Activated naive CD8-positive, alpha-beta T cell (primary cell): Measurements from ENCODE around the gene ADCK2.
A peak's percentile ranks its signal among the peaks of the same experiment; 100 is the strongest.
"Not testable (repeated sequence)": the region's sequence is repeated elsewhere in the genome, so short reads cannot be mapped to it uniquely, and the experiment has no call there.

Experiments used
- H3K27ac Mint-ChIP-seq: one replicate; pipeline ENCODE4 v1.8.0; 2021; ENCODE audit warnings: mixed read lengths
- H3K27me3 Mint-ChIP-seq: one replicate; pipeline ENCODE4 v1.8.0; 2021; ENCODE audit warnings: mixed read lengths
- H3K36me3 Mint-ChIP-seq: one replicate; pipeline ENCODE4 v1.8.0; 2021; ENCODE audit warnings: mixed read lengths
- H3K4me1 Mint-ChIP-seq: one replicate; pipeline ENCODE4 v1.8.0; 2021; ENCODE audit warnings: low read depth, mixed read lengths
- H3K4me3 Mint-ChIP-seq: one replicate; pipeline ENCODE4 v1.8.0; 2021; ENCODE audit warnings: mild to moderate bottlenecking, mixed read lengths
- H3K9me3 Mint-ChIP-seq: one replicate; pipeline ENCODE4 v1.8.0; 2021; ENCODE audit warnings: low read depth, mixed read lengths

The ADCK2 gene

GRCh38 chr7:140674899-140675701 is 2.4 kb downstream of the ADCK2 start:
- H3K36me3 Mint-ChIP-seq = peaks cover 3% of the 10 kb centered on the region
- peaks cover 33% of the 10 kb centered on the region for H3K4me1 Mint-ChIP-seq
- H3K9me3 Mint-ChIP-seq = no peaks in the 10 kb centered on the region
- H3K4me3 Mint-ChIP-seq = peak overlapping the region; percentile 90
- H3K27ac Mint-ChIP-seq = no peak overlapping the region
- no peaks in the 10 kb centered on the region for H3K27me3 Mint-ChIP-seq

GRCh38 chr7:140675726-140676125 is 3.0 kb downstream of the ADCK2 start:
- Mint-ChIP-seq H3K9me3 (no peaks in the 10 kb centered on the region), H3K4me3 (peak overlapping the region; percentile 28)

GRCh38 chr7:140676306-140676705 is 3.6 kb downstream of the ADCK2 start:
- H3K4me1 Mint-ChIP-seq = peaks cover 33% of the 10 kb centered on the region
- no peaks in the 10 kb centered on the region for H3K9me3 Mint-ChIP-seq
- H3K27me3 Mint-ChIP-seq = no peaks in the 10 kb centered on the region
- peaks cover 3% of the 10 kb centered on the region for H3K36me3 Mint-ChIP-seq
- H3K4me3 Mint-ChIP-seq = no peak overlapping the region
- H3K27ac Mint-ChIP-seq = no peak overlapping the region

More at GRCh38 chr7:140675726-140676125, 3.0 kb downstream of the ADCK2 start:
- Mint-ChIP-seq H3K4me1 (peaks cover 33% of the 10 kb centered on the region), H3K36me3 (peaks cover 3% of the 10 kb centered on the region), H3K27ac (no peak overlapping the region), H3K27me3 (no peaks in the 10 kb centered on the region)

- H3K27me3 Mint-ChIP-seq, H3K27ac Mint-ChIP-seq, H3K36me3 Mint-ChIP-seq, H3K9me3 Mint-ChIP-seq, H3K4me3 Mint-ChIP-seq: not testable (repeated sequence)
- H3K4me1 Mint-ChIP-seq = peaks cover 33% of the 10 kb centered on the region
Measured at GRCh38 chr7:140676956-140677355, 4.2 kb downstream of the ADCK2 start.

- peaks cover 3% of the 10 kb centered on the region for H3K36me3 Mint-ChIP-seq
- H3K4me1 Mint-ChIP-seq = peaks cover 27% of the 10 kb centered on the region
- H3K4me3 Mint-ChIP-seq = no peak overlapping the region
- H3K9me3 Mint-ChIP-seq = no peaks in the 10 kb centered on the region
- H3K27me3 Mint-ChIP-seq = no peaks in the 10 kb centered on the region
- H3K27ac Mint-ChIP-seq = no peak overlapping the region
Measured at GRCh38 chr7:140677496-140677895, 4.8 kb downstream of the ADCK2 start.

- H3K4me1 Mint-ChIP-seq = peaks cover 26% of the 10 kb centered on the region
- no peak overlapping the region for H3K27ac Mint-ChIP-seq
- H3K27me3 Mint-ChIP-seq = no peaks in the 10 kb centered on the region
- H3K9me3 Mint-ChIP-seq = no peaks in the 10 kb centered on the region
- no peak overlapping the region for H3K4me3 Mint-ChIP-seq
- H3K36me3 Mint-ChIP-seq = peaks cover 3% of the 10 kb centered on the region
Measured at GRCh38 chr7:140678081-140678815, 5.5 kb downstream of the ADCK2 start.

GRCh38 chr7:140678816-140679130 is 6.0 kb downstream of the ADCK2 start:
- no peak overlapping the region for H3K4me3 Mint-ChIP-seq
- no peaks in the 10 kb centered on the region for H3K27me3 Mint-ChIP-seq
- H3K27ac Mint-ChIP-seq = no peak overlapping the region
- H3K36me3 Mint-ChIP-seq = peaks cover 3% of the 10 kb centered on the region
- H3K4me1 Mint-ChIP-seq = peaks cover 24% of the 10 kb centered on the region
- H3K9me3 Mint-ChIP-seq = no peaks in the 10 kb centered on the region

- Mint-ChIP-seq H3K27ac (no peak overlapping the region), H3K36me3 (peaks cover 6% of the 10 kb centered on the region), H3K9me3 (no peaks in the 10 kb centered on the region), H3K27me3 (no peaks in the 10 kb centered on the region), H3K4me3 (no peak overlapping the region), H3K4me1 (peaks cover 20% of the 10 kb centered on the region)
Measured at GRCh38 chr7:140679186-140679585, 6.4 kb downstream of the ADCK2 start.

GRCh38 chr7:140680886-140681285 is 8.1 kb downstream of the ADCK2 start:
- peaks cover 6% of the 10 kb centered on the region for H3K4me1 Mint-ChIP-seq
- no peaks in the 10 kb centered on the region for H3K9me3 Mint-ChIP-seq
- no peaks in the 10 kb centered on the region for H3K27me3 Mint-ChIP-seq
- H3K4me3 Mint-ChIP-seq = no peak overlapping the region
- H3K36me3 Mint-ChIP-seq = peaks cover 8% of the 10 kb centered on the region
- no peak overlapping the region for H3K27ac Mint-ChIP-seq

- Mint-ChIP-seq H3K27me3 (no peaks in the 10 kb centered on the region), H3K27ac (no peak overlapping the region), H3K36me3 (peaks cover 8% of the 10 kb centered on the region), H3K9me3 (no peaks in the 10 kb centered on the region), H3K4me1 (no peaks in the 10 kb centered on the region), H3K4me3 (no peak overlapping the region)
Measured at GRCh38 chr7:140681766-140682165, 9.0 kb downstream of the ADCK2 start.

- H3K4me1 Mint-ChIP-seq = no peaks in the 10 kb centered on the region
- no peaks in the 10 kb centered on the region for H3K9me3 Mint-ChIP-seq
- no peaks in the 10 kb centered on the region for H3K27me3 Mint-ChIP-seq
- no peak overlapping the region for H3K27ac Mint-ChIP-seq
- peaks cover 5% of the 10 kb centered on the region for H3K36me3 Mint-ChIP-seq
- no peak overlapping the region for H3K4me3 Mint-ChIP-seq
Measured at GRCh38 chr7:140683657-140684056, 10.9 kb downstream of the ADCK2 start.

GRCh38 chr7:140684066-140684950 is 11.6 kb downstream of the ADCK2 start:
- H3K4me1 Mint-ChIP-seq = no peaks in the 10 kb centered on the region
- H3K27me3 Mint-ChIP-seq = no peaks in the 10 kb centered on the region
- no peak overlapping the region for H3K4me3 Mint-ChIP-seq
- H3K27ac Mint-ChIP-seq = no peak overlapping the region
- no peaks in the 10 kb centered on the region for H3K9me3 Mint-ChIP-seq
- peaks cover 5% of the 10 kb centered on the region for H3K36me3 Mint-ChIP-seq

GRCh38 chr7:140685407-140686087 is 12.8 kb downstream of the ADCK2 start:
- H3K36me3 Mint-ChIP-seq = peaks cover 5% of the 10 kb centered on the region
- H3K27ac Mint-ChIP-seq = no peak overlapping the region
- H3K27me3 Mint-ChIP-seq = no peaks in the 10 kb centered on the region
- no peaks in the 10 kb centered on the region for H3K9me3 Mint-ChIP-seq
- no peak overlapping the region for H3K4me3 Mint-ChIP-seq
- no peaks in the 10 kb centered on the region for H3K4me1 Mint-ChIP-seq

- H3K36me3 Mint-ChIP-seq = peaks cover 5% of the 10 kb centered on the region
- H3K4me1 Mint-ChIP-seq = no peaks in the 10 kb centered on the region
- no peaks in the 10 kb centered on the region for H3K27me3 Mint-ChIP-seq
- no peaks in the 10 kb centered on the region for H3K9me3 Mint-ChIP-seq
- no peak overlapping the region for H3K27ac Mint-ChIP-seq
- no peak overlapping the region for H3K4me3 Mint-ChIP-seq
Measured at GRCh38 chr7:140686921-140687320, 14.2 kb downstream of the ADCK2 start.
